Stimulated activated CD8-positive, alpha-beta memory T cell treated with anti-CD3 and anti-CD28 coated beads, Interleukin-15, amount 100 ng/mL, for 24 hours (primary cell): ENCODE data around the gene RPTOR.

ENCODE experiments used
- DNase-seq: peaks from one replicate; pipeline ENCODE4 v3.0.0-alpha.2; 2020; ENCODE audit warnings: low read depth

RPTOR gene

GRCh38 chr17:80766290-80766855 is 221.7 kb downstream of the RPTOR start:
- no peak for DNase-seq

- DNase-seq: no peak
Observed at GRCh38 chr17:80768389-80768788, 223.8 kb downstream of the RPTOR start.

GRCh38 chr17:80768936-80769335 is 224.3 kb downstream of the RPTOR start:
- DNase-seq: no peak

GRCh38 chr17:80769516-80769915 is 224.9 kb downstream of the RPTOR start:
- DNase-seq: no peak

- no peak for DNase-seq
Observed at GRCh38 chr17:80769936-80770625, 225.4 kb downstream of the RPTOR start.

- DNase-seq: no peak
Observed at GRCh38 chr17:80770881-80771611, 226.4 kb downstream of the RPTOR start.

GRCh38 chr17:80771612-80772005 is 227.0 kb downstream of the RPTOR start:
- no peak for DNase-seq

- no peak for DNase-seq
Observed at GRCh38 chr17:80772906-80773242, 228.2 kb downstream of the RPTOR start.

GRCh38 chr17:80773243-80773991 is 228.8 kb downstream of the RPTOR start:
- DNase-seq: no peak

- no peak for DNase-seq
Observed at GRCh38 chr17:80774146-80774545, 229.5 kb downstream of the RPTOR start.

- DNase-seq: no peak
Observed at GRCh38 chr17:80774643-80775281, 230.1 kb downstream of the RPTOR start.

GRCh38 chr17:80775863-80776262 is 231.2 kb downstream of the RPTOR start:
- no peak for DNase-seq

- no peak for DNase-seq
Observed at GRCh38 chr17:80777274-80777673, 232.6 kb downstream of the RPTOR start.

- no peak for DNase-seq
Observed at GRCh38 chr17:80778716-80779115, 234.1 kb downstream of the RPTOR start.

- no peak for DNase-seq
Observed at GRCh38 chr17:80779336-80779735, 234.7 kb downstream of the RPTOR start.

- DNase-seq: no peak
Observed at GRCh38 chr17:80779961-80780380, 235.3 kb downstream of the RPTOR start.

- DNase-seq: no peak
Observed at GRCh38 chr17:80780381-80781198, 236.0 kb downstream of the RPTOR start.

- no peak for DNase-seq
Observed at GRCh38 chr17:80781211-80781610, 236.6 kb downstream of the RPTOR start.

- no peak for DNase-seq
Observed at GRCh38 chr17:80781807-80782277, 237.2 kb downstream of the RPTOR start.

- DNase-seq: no peak
Observed at GRCh38 chr17:80782536-80783427, 238.1 kb downstream of the RPTOR start.
